Measurements from ENCODE around the gene TAOK1. TPM values are rescaled to one million over a fixed set of nuclear protein-coding genes. Genes with fewer than 3 reads are reported as not detected.
"Not testable (repeated sequence)": the region's sequence is repeated elsewhere in the genome, so short reads cannot be mapped to it uniquely, and the experiment has no call there.

The TAOK1 gene
- total RNA-seq, 1 donor from 2014 or later = 127 TPM

DNA sequence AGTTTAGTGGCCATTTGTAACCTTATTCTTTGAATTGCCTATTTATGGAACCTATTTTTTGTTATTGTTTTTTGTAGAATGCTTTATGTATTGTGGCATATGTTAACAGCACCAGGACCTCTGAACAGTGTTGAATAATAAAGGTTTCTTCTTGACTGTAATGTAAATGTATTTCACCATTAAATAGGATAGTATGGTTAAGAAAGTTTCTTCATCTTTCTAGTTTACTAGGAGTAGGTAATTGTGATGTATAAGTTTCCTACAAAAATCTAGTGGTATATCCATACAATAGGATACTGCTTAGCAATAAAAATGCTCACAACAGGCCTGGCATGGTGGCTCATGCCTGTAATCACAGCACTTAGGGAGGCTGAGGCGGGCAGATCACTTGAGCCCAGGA lies 52.3 kb downstream of the TAOK1 start:
- no peak for DNase-seq (ENCODE audit: low spot score in 2 of 2)

DNA sequence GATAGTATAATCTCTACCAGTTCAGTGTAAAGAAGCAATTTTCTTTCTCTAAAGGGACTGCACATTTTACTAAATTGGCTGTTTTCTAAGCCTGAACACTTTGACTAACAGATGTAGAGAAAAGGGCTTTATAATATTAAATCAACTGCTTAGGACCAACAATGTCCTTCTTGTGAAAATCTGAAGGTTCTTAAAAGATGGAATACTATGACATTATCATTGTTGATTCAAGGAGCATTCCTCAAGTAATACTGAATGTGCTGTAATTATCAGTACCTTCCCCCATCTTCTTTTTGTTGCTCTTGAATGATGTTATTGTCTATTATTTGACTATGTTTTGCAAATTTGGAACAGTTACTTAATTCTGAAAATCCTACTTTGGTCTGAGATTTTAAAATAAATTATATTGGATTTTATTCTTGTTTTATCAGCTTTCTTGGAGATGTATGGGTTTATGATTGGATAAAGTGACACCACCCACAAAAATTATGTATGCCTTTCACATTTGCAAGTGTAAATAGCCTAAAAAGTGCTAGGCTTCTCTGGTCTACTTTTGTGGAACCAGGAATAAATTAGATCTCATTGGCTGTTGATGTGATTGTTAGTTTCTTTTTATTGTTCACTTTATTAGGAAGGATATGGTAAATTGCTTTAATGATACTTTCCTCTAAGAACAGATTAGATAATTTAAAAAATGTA lies 53.0 kb downstream of the TAOK1 start:
- DNase-seq (ENCODE audit: low spot score in 2 of 2) = no peak

More for the DNA sequence above, 52.3 kb downstream of the TAOK1 start:
- no peak for FAIRE-seq

GRCh38 chr17:29444589-29444988 lies 54.4 kb downstream of the TAOK1 start:
- FAIRE-seq = no peak
- no peak for DNase-seq (ENCODE audit: low spot score in 2 of 2)

More for the DNA sequence above, 53.0 kb downstream of the TAOK1 start:
- no peak for FAIRE-seq

DNA sequence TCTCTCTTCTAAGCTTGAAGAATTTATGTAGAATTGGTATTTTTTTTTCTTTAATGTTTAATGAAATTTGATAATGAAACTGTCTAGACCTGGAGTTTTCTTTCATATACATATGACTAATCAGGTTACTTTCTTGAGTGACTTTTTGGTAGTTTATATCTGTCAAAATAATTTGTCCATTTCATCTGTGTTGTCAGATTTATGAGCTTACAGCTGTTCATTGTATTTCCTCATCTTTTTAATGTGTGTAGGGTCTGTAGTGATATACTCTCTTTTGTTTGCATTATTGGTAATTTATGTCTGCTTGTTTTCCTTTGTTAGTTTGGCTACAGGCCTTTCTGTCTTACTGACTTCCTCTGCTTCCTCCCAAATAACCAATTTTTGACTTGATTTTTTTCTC lies 55.7 kb downstream of the TAOK1 start:
- no peak for FAIRE-seq

GRCh38 chr17:29449865-29450671 lies 59.9 kb downstream of the TAOK1 start:
- no peak for DNase-seq (ENCODE audit: low spot score in 2 of 2)
- no peak for FAIRE-seq

More for the DNA sequence above, 55.7 kb downstream of the TAOK1 start:
- DNase-seq (ENCODE audit: low spot score in 2 of 2) = no peak

DNA sequence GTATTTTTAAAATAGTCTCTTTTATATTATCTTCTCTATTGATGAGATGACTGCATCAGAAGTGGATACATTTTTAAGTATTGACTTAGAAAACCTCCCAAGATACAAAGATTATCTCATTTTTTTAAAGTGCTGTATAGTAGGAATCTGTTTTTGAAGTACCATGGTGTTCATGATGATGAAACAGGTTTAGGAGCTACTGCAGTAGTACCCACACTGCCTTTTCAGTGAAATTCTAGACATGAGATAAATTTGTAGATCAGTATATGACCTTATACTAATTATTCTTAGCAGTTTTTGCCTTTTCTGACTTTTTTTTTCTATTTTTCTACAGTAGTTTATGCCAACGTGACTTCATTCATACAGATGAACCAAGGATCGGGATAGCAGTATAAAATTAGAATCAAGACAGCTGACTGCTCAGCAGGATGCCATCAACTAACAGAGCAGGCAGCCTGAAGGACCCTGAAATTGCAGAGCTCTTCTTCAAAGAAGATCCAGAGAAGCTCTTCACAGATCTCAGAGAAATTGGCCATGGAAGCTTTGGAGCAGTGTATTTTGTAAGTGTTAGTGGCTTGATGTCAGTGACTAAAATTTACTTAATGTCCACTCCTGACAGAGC lies 61.1 kb downstream of the TAOK1 start:
- no peak for FAIRE-seq

GRCh38 chr17:29458066-29458465 lies 67.9 kb downstream of the TAOK1 start:
- FAIRE-seq (no peak), DNase-seq (ENCODE audit: low spot score in 2 of 2) (no peak)

More for the DNA sequence above, 61.1 kb downstream of the TAOK1 start:
- no peak for DNase-seq (ENCODE audit: low spot score in 2 of 2)

DNA sequence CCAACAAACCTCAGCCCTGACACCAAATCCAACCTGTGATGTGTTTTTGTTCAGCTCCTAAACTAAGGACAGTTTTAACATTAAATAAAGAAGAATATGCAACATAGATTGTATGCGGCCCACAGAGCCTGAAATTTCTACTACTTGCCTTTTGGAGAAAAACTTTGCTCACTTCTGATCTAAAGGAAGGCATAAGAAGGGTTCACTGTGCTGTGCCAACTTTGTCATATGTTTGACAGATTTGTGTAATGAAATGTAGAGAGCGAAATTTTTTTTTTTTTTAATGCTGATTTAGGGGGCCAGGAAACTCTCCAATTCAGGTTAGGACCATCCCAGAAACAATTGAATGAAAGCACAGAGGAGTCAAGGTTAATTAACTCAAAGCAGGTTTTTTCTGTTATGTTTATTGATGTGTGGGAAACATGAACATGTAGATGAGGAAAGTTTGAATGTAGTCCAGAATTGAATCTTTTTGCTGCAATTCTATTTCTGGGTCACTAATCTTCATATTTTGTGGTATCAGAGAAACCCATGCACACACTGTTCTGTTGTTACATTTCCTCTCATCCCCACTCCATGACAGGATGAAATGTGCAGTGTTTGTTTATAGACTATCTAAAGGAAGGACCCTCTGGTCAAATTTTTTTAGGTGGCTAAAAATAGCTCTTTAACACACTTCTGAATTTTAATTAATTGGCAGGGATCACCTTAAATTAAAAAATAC lies 71.5 kb downstream of the TAOK1 start:
- DNase-seq (ENCODE audit: low spot score in 2 of 2) = no peak
- no peak for FAIRE-seq

DNA sequence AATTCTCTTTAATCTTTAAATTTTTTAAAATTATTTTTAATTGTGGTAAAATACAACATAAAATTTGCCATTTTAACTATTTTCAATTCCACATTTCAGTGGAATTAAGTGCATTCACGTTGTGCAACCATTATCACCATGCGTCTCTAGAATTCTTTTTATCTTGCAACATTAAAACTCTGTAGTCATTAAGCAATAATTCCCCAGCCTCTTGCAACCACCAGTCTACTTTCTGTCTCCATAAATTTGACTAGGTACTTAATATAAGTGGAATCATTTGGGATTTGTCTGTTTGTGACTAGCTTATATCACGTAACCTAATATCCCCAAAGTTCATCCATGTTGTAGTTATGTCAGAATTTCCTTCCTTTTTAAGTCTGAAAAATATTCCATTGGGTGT lies 79.1 kb downstream of the TAOK1 start:
- no peak for FAIRE-seq
- DNase-seq (ENCODE audit: low spot score in 2 of 2) = no peak

GRCh38 chr17:29473437-29473836 lies 83.3 kb downstream of the TAOK1 start:
- not testable (repeated sequence) for DNase-seq (ENCODE audit: low spot score in 2 of 2); FAIRE-seq

DNA sequence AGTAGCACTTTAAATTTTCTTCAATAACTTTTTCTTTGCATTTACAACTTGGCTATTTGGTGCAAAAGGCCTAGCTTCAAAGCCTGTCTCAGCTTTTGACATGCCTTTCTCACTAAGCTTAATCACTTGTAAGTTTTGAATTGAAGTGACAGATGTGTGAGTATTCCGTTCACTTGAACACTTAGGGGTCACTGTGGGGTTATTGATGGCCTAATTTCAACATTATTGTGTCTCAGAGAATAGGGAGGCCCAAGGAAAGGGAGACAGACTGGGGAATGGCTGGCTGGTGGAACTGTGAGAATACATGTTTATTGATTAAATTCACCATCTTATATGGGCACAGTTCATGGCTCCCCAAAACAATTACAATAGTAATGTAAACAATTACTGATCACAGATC lies 84.1 kb downstream of the TAOK1 start:
- FAIRE-seq = no peak
- no peak for DNase-seq (ENCODE audit: low spot score in 2 of 2)

DNA sequence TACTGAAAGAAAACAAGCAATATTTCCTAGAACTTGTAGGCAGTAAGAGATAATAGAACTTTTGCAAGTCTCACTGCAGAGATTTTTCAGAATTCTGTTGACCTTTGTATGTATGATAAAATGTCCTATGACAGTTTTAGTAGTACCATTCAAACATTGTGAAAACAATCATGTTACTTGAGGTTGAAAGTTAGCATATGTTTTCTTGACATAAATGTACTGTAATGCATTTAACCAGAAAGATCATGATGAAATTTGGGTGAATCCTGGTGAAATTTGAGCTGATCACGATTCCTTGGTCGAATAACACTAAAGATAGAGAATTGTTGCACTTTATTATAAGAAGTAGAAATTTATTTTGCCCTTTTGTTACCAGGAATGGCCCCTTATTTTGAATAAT lies 85.7 kb downstream of the TAOK1 start:
- DNase-seq (ENCODE audit: low spot score in 2 of 2) (no peak), FAIRE-seq (no peak)

GRCh38 chr17:29480249-29480928 lies 90.2 kb downstream of the TAOK1 start:
- DNase-seq (ENCODE audit: low spot score in 2 of 2); FAIRE-seq: not testable (repeated sequence)

- FAIRE-seq = no peak
- no peak for DNase-seq (ENCODE audit: low spot score in 2 of 2)
Observed at GRCh38 chr17:29483503-29483902, 93.3 kb downstream of the TAOK1 start.

DNA sequence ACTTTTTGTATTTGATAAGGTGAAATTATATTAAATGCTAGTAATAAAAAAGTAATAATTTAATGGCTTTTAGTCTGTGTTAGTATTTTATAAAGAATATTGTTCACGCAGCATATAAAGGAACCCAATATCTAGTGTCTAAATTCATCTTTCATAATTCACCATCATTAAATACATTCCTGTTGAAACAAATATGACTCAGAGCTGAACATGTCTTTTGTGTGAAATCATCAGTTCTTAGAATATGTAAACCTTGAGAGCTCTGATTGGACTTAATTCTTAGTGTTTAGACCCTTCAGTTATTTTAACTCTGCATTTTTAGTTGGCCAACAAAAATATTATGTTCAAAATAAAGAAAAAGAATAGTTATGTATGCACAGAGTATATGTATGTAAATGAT lies 104.8 kb downstream of the TAOK1 start:
- no peak for DNase-seq (ENCODE audit: low spot score in 2 of 2)
- no peak for FAIRE-seq

- DNase-seq (ENCODE audit: low spot score in 2 of 2) = no peak
- FAIRE-seq = no peak
Observed at GRCh38 chr17:29504711-29505110, 114.5 kb downstream of the TAOK1 start.

DNA sequence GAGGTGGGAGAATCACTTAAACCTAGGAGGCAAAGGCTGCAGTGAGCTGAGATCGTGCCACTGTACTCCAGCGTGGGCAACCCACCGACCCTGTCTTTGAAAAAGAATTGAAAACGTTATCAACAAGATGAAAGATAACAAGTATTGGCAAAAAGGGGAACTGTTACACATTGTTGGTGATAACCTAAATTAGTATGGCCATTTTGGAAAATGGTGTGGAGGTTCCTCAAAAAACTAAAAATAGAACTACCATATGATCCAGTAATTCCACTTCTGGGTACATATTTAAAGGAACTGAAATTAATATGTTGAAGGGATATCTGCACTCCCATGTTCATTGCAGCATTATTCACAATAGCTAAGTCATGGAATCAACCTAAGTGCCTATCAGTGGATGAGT lies 115.7 kb downstream of the TAOK1 start:
- no peak for DNase-seq (ENCODE audit: low spot score in 2 of 2)
- FAIRE-seq = no peak

- no peak for DNase-seq (ENCODE audit: low spot score in 2 of 2)
- peak; percentile 13 for FAIRE-seq
Observed at GRCh38 chr17:29510953-29511352, 120.8 kb downstream of the TAOK1 start.

GRCh38 chr17:29514792-29515191 lies 124.6 kb downstream of the TAOK1 start:
- FAIRE-seq (no peak), DNase-seq (ENCODE audit: low spot score in 2 of 2) (no peak)

DNA sequence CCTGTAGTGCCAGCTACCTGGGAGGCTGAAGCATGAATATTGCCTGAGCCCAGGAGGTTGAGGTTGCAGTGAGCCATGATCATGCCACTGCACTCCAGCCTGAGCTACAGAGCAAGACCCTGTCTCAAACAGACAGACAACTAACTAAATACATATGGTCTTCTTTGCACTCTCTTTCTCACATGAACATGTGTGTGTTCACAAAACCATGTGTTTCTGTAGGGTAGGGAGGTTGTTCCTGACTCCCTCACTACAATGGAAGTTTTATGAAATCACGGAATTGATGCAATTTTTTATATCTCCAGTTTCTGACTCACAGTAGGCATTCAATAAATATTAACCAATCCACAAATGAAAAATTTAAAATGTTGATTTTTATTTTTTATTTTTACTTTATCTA lies 128.2 kb downstream of the TAOK1 start:
- DNase-seq (ENCODE audit: low spot score in 2 of 2) = no peak

More for the DNA sequence above, 128.2 kb downstream of the TAOK1 start:
- FAIRE-seq = peak; percentile 48
